Keratinocyte (primary cell): ENCODE measurements around the gene SORBS1.

Experiments
- EZH2 ChIP-seq: IDR thresholded peaks from one replicate; pipeline ENCODE4 v1.6.1; 2012; ENCODE audit warnings: inconsistent platforms, mild to moderate bottlenecking, low read length, moderate library complexity
- TF ChIP-seq, protein P1 (sequence below), 3 experiments: IDR thresholded peaks in 1 of 3; conservative IDR thresholded peaks in 1 of 3; optimal IDR thresholded peaks in 1 of 3; 2 replicates in 2 of 3; 3 replicates in 1 of 3; pipeline versions ENCODE3 to v1.5.1; 2011; ENCODE audit warnings: low read length in 3 of 3, mild to moderate bottlenecking in 3 of 3, moderate library complexity in 2 of 3, control low read depth in 1 of 3, inconsistent platforms in 1 of 3; ENCODE audit not compliant: insufficient read depth in 2 of 3; ENCODE audit errors: extremely low read depth in 1 of 3

DNA sequence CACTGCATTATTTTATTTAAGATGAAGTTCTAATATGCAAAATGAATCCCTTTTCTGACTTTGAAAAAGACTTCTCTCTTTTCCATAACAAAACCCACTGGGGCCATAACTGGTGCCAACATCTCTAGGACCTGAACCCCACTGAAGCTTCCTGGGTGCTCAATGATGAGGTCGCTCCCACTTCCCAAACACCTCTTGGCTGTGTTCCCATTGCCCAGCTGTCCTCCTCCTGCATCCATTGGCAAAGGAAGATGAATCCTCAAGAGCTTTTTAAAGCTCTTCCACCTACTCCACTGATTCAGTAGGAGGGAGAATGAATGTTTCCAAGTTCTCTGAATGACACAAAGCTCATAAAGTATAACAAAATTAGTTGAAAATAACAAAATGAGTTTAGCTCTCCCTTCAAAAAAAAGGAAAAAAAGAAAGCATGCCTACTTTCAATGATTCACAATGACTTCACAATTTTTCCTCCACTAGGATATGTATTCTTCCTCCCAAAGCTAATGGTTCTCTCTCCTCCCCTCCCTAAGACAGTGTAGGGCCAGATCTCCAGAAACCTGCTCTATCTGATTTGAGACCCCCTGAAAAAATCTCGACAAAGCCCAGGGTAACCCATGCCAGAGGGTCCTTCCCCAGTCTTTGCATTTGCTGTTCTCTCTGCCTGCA lies 64.8 kb downstream of the SORBS1 start:
- TF ChIP-seq, protein P1, sequence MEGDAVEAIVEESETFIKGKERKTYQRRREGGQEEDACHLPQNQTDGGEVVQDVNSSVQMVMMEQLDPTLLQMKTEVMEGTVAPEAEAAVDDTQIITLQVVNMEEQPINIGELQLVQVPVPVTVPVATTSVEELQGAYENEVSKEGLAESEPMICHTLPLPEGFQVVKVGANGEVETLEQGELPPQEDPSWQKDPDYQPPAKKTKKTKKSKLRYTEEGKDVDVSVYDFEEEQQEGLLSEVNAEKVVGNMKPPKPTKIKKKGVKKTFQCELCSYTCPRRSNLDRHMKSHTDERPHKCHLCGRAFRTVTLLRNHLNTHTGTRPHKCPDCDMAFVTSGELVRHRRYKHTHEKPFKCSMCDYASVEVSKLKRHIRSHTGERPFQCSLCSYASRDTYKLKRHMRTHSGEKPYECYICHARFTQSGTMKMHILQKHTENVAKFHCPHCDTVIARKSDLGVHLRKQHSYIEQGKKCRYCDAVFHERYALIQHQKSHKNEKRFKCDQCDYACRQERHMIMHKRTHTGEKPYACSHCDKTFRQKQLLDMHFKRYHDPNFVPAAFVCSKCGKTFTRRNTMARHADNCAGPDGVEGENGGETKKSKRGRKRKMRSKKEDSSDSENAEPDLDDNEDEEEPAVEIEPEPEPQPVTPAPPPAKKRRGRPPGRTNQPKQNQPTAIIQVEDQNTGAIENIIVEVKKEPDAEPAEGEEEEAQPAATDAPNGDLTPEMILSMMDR (optimal IDR thresholded peaks at IDR 0.05 in 1 of 3, IDR thresholded peaks at IDR 0.05 in 1 of 3, conservative IDR thresholded peaks at IDR 0.05 in 1 of 3; ENCODE audit: extremely low read depth in 1 of 3, insufficient read depth in 2 of 3, low read length in 3 of 3), result no peak
- TF ChIP-seq EZH2, result no peak
